22Rv1 (cell line): ENCODE measurements around the gene ACOT7.
"Not testable (repeated sequence)": the region's sequence is repeated elsewhere in the genome, so short reads cannot be mapped to it uniquely, and the experiment has no call there.

ENCODE experiments used
- H3K27ac ChIP-seq: fragments of 450-650 bp; 2 replicates; pipeline ENCODE4 v1.5.1; 2017
- CTCF ChIP-seq: fragments of 450-650 bp; IDR thresholded peaks from 2 replicates; pipeline ENCODE4 v1.5.1; 2017; ENCODE audit warnings: mild to moderate bottlenecking
- ZFX ChIP-seq: fragments of 450-650 bp; IDR thresholded peaks from 2 replicates; pipeline ENCODE4 v1.6.1; 2017; ENCODE audit warnings: antibody characterized with exemption, borderline replicate concordance

The ACOT7 gene

GRCh38 chr1:6393400-6394187, at the start of gene ACOT7:
TSS of gene ACOT7 (minus strand) at chr1:6393767. CDS start at chr1:6393399, 368 bp downstream.
- TF ChIP-seq CTCF (peak; percentile 23; the same call in 1 of the 2 replicates), ZFX (no peak)
- peak within 1 kb of the TSS; percentile 87 for H3K27ac ChIP-seq

GRCh38 chr1:6441586-6441985, 48.0 kb upstream of the ACOT7 start:
- no peak for TF ChIP-seq CTCF
- no peak for TF ChIP-seq ZFX
- no peak overlapping the region for H3K27ac ChIP-seq

- no peak for TF ChIP-seq ZFX
- TF ChIP-seq CTCF = peak; percentile 57
- H3K27ac ChIP-seq = no peak overlapping the region
Measured at GRCh38 chr1:6440198-6441126, 46.9 kb upstream of the ACOT7 start.

- TF ChIP-seq ZFX = no peak
- TF ChIP-seq CTCF = peak; percentile 93
- H3K27ac ChIP-seq = no peak overlapping the region
Measured at GRCh38 chr1:6438047-6438525, 44.5 kb upstream of the ACOT7 start.

- TF ChIP-seq CTCF = peak; percentile 7; the same call in 1 of the 2 replicates
- H3K27ac ChIP-seq = not testable (repeated sequence)
Measured at GRCh38 chr1:6437012-6437700, 43.6 kb upstream of the ACOT7 start.

- H3K27ac ChIP-seq = not testable (repeated sequence)
Measured at GRCh38 chr1:6436277-6436676, 42.7 kb upstream of the ACOT7 start.

- TF ChIP-seq ZFX = no peak
- TF ChIP-seq CTCF = no peak
- no peak overlapping the region for H3K27ac ChIP-seq
Measured at GRCh38 chr1:6435547-6435946, 42.0 kb upstream of the ACOT7 start.
